ENCODE results near the gene ENOX1. TPM values are rescaled to one million over a fixed set of nuclear protein-coding genes. Genes with fewer than 3 reads are reported as not detected.

Gene ENOX1
- total RNA-seq, 4 donors from 2014 or later: 3.6 to 18.7 (median 5.7) TPM

GRCh38 chr13:43675577-43675976, 111.2 kb downstream of the ENOX1 start:
- Histone ChIP-seq H3K27ac (no peak overlapping the region), H3K27me3 (no peaks in the 10 kb centered on the region), H3K4me1 (no peaks in the 10 kb centered on the region), H3K4me3 (no peak overlapping the region), H3K9me3 (no peaks in the 10 kb centered on the region), H3K36me3 (no peaks in the 10 kb centered on the region)
- TF ChIP-seq POLR2A (IDR thresholded peaks at IDR 0.05): no peak
- TF ChIP-seq CTCF (IDR thresholded peaks at IDR 0.05): no peak
- DNase-seq: no peak
- intact Hi-C loops (cut with DNase I; ENCODE audit: low total_unique reads): no loop called here

GRCh38 chr13:43669964-43670363, 116.8 kb downstream of the ENOX1 start:
- DNase-seq: no peak
- Histone ChIP-seq H3K4me1 (no peaks in the 10 kb centered on the region), H3K36me3 (no peaks in the 10 kb centered on the region), H3K4me3 (no peak overlapping the region), H3K27me3 (no peaks in the 10 kb centered on the region), H3K27ac (no peak overlapping the region), H3K9me3 (no peaks in the 10 kb centered on the region)
- intact Hi-C loops (cut with DNase I; ENCODE audit: low total_unique reads): no loop called here
- TF ChIP-seq POLR2A (IDR thresholded peaks at IDR 0.05) (no peak), CTCF (IDR thresholded peaks at IDR 0.05) (no peak)

GRCh38 chr13:43669101-43669500, 117.7 kb downstream of the ENOX1 start:
- H3K27me3 ChIP-seq: no peaks in the 10 kb centered on the region
- H3K9me3 ChIP-seq: no peaks in the 10 kb centered on the region
- intact Hi-C loops (cut with DNase I; ENCODE audit: low total_unique reads): no loop called here
- H3K4me1 ChIP-seq: no peaks in the 10 kb centered on the region
- H3K27ac ChIP-seq: no peak overlapping the region
- DNase-seq: no peak
- no peak for TF ChIP-seq CTCF (IDR thresholded peaks at IDR 0.05)
- TF ChIP-seq POLR2A (IDR thresholded peaks at IDR 0.05): no peak
- no peaks in the 10 kb centered on the region for H3K36me3 ChIP-seq
- H3K4me3 ChIP-seq: no peak overlapping the region

GRCh38 chr13:43666403-43666802, 120.4 kb downstream of the ENOX1 start:
- Histone ChIP-seq H3K27me3 (no peaks in the 10 kb centered on the region), H3K4me1 (no peaks in the 10 kb centered on the region), H3K4me3 (no peak overlapping the region), H3K36me3 (no peaks in the 10 kb centered on the region), H3K27ac (no peak overlapping the region), H3K9me3 (no peaks in the 10 kb centered on the region)
- no peak for TF ChIP-seq POLR2A (IDR thresholded peaks at IDR 0.05)
- no peak for TF ChIP-seq CTCF (IDR thresholded peaks at IDR 0.05)
- DNase-seq: no peak
- intact Hi-C loops (cut with DNase I; ENCODE audit: low total_unique reads): no loop called here

- no peak for DNase-seq
- Histone ChIP-seq H3K4me3 (no peak overlapping the region), H3K9me3 (no peaks in the 10 kb centered on the region), H3K36me3 (no peaks in the 10 kb centered on the region), H3K27ac (peak overlapping the region; percentile 39 to 65), H3K4me1 (no peaks in the 10 kb centered on the region), H3K27me3 (no peaks in the 10 kb centered on the region)
- TF ChIP-seq POLR2A (IDR thresholded peaks at IDR 0.05) (no peak), CTCF (IDR thresholded peaks at IDR 0.05) (no peak)
- intact Hi-C loops (cut with DNase I; ENCODE audit: low total_unique reads): no loop called here
Measured at GRCh38 chr13:43665388-43665787, 121.4 kb downstream of the ENOX1 start.
